A549 (cell line): ENCODE data around the gene THEMIS.

Experiments used
- CBX2 ChIP-seq: fragments of 200-600 bp; sonication (generic); IDR thresholded peaks from 2 replicates; pipeline ENCODE4 v1.6.1; 2016; ENCODE audit warnings: low read depth, mild to moderate bottlenecking, borderline replicate concordance
- CTCF ChIP-seq: fragments of >200 bp; sonication (Bioruptor Twin); formaldehyde crosslinking; IDR thresholded peaks from 3 replicates; pipeline ENCODE4 v1.5.1; 2016
- NPAS2 ChIP-seq: fragments of 250-450 bp; sonication (Bioruptor Pico); IDR thresholded peaks from 2 replicates; pipeline ENCODE4 v1.8.0; 2022; ENCODE audit warnings: mild to moderate bottlenecking, moderate library complexity, borderline replicate concordance
- POLR2A ChIP-seq: IDR thresholded peaks from 2 replicates; pipeline ENCODE4 v1.6.1; 2012; ENCODE audit warnings: mild to moderate bottlenecking, low read length
- POLR2AphosphoS2 ChIP-seq: conservative IDR thresholded peaks from 2 replicates; pipeline ENCODE4 v1.6.1; 2012; ENCODE audit warnings: low read length, improper control_type of control experiment, inconsistent platforms
- REST ChIP-seq: fragments of 200-600 bp; sonication (generic); IDR thresholded peaks from 2 replicates; pipeline ENCODE4 v1.6.1; 2016; ENCODE audit warnings: antibody characterized with exemption, mild to moderate bottlenecking, moderate library complexity
- SMC3 ChIP-seq: fragments of >200 bp; sonication (Bioruptor Twin); formaldehyde crosslinking; IDR thresholded peaks from 3 replicates; pipeline ENCODE4 v1.6.1; 2018; ENCODE audit warnings: inconsistent platforms

DNA sequence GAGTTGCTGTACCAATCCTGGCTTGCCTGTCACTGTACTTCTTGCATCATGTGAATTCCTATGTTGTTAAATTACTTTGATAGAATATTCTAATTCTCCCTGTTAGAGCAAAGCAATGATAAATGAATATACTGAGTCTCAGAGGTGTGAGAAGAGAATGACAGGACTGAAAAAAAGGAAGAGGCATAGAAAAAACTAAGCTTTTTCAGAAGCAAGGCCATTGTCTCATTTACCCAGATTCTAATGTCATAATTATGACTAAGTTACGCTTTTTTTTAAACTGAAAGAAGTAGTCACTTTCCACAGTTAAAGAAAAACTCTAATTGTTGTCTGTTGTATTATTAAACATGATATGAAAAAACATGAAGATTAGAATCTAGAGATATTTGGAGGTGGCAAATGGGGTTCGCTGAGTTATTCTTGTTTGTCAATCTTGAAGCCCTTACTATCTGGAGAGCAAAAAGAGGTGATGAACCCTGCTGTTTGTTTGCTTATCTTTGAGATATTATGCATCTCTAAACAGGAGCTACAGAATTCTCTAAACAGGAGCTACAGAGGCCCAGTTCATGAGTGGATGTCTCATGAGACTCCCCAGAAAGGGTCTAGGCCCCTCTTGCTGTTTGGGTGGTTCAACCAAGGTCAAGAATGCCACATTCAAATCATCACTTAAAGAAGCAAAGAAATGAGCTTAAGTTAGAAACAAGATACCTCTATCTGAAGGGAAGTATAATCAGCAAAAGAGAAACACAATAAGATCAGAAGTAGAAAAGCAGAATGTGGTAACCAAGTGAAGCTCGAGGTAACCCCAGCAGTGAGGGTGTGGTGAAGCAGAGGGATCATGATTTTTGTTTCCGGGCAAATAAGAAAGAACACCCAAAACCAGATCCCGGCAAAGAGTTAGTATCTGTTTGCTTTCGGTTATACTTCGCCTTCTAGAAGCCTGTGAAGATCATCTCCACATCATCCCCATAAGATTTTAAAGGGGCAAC, 33.3 kb upstream of the THEMIS start:
- no peak for TF ChIP-seq POLR2A
- no peak for TF ChIP-seq REST
- no peak for TF ChIP-seq CBX2
- TF ChIP-seq CTCF = no peak
- TF ChIP-seq NPAS2 = no peak
- TF ChIP-seq SMC3 = no peak
- TF ChIP-seq POLR2AphosphoS2 = no peak
